GM21825 (cell line): ENCODE results near the gene ZNF705A.
A peak's percentile ranks its signal among the peaks of the same experiment; 100 is the strongest.
"Not testable (repeated sequence)": the region's sequence is repeated elsewhere in the genome, so short reads cannot be mapped to it uniquely, and the experiment has no call there.

ENCODE experiments used
- ATAC-seq: cut with Tn5 transposase; IDR thresholded peaks from one replicate; pipeline ENCODE4 v1.9.1; 2021; ENCODE audit warnings: mild to moderate bottlenecking, moderate library complexity; ENCODE audit not compliant: unreplicated experiment

The ZNF705A gene

DNA sequence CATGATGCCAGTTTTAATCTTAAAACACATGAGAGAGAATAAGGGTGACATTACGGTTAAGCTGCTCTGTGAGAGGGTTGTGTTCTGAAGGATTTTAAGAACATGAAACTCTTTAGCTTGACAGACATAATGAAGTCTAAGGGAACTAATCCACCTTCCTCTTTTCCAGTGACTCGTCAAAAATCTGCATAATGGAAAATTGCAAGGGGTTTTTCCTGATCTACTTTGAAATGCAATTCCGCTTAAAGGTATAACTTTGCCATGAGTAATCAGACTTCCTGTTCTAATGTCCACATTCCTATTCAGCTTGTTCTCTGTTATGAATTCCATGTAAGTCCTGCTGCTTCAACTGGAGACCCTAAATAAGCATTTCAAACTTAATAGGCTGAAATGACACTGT is at the start of gene ZNF705A:
Gene ZNF705A, plus strand, starts transcription at position 171 of the 400 bp plus-strand sequence. CDS start 15,611 bp downstream, outside the sequence.
- ATAC-seq: no peak

DNA sequence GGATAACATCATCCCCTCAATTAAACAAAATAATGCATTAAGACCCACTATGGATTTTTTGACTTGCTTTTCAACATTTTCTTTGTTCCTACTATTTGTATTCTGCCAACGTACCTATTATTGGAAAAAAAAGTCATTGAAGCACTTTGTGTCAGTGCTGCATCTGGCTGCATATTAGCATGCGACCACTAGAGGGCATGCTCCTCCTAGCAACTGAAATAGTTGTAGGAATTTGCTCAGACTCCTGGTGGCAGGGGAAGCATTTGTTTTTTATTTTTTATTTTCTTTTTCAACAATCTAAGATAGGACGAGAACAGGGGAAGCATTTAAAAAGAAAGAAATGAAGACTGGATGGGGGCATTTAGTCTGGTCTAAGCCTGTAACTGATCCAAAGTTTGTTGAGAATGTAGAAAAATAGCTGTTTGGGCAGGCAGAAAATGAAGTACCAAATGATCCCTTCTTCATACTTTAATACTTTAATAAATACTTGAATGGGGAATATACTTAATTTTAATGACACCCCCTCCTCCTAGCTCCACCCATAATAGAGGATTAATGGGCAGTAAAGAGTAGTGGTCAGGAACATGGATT is 47.9 kb upstream of the ZNF705A start:
- ATAC-seq: no peak

DNA sequence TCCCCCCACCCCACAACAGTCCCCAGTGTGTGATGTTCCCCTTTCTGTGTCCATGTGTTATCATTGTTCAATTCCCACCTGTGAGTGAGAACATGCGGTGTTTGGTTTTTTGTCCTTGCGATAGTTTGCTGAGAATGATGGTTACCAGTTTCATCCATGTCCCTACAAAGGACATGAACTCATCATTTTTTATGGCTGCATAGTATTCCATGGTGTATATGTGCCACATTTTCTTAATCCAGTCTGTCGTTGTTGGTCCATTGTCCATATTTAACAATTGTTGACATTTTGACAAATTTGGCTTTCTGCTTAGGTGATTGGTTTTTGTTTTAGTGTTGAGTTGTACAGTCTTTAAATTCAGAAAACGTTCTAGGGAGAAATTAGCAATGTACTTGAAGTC is 43.7 kb upstream of the ZNF705A start:
- not testable (repeated sequence) for ATAC-seq

- no peak for ATAC-seq
Measured at GRCh38 chr12:8120072-8120713, 36.6 kb upstream of the ZNF705A start.

DNA sequence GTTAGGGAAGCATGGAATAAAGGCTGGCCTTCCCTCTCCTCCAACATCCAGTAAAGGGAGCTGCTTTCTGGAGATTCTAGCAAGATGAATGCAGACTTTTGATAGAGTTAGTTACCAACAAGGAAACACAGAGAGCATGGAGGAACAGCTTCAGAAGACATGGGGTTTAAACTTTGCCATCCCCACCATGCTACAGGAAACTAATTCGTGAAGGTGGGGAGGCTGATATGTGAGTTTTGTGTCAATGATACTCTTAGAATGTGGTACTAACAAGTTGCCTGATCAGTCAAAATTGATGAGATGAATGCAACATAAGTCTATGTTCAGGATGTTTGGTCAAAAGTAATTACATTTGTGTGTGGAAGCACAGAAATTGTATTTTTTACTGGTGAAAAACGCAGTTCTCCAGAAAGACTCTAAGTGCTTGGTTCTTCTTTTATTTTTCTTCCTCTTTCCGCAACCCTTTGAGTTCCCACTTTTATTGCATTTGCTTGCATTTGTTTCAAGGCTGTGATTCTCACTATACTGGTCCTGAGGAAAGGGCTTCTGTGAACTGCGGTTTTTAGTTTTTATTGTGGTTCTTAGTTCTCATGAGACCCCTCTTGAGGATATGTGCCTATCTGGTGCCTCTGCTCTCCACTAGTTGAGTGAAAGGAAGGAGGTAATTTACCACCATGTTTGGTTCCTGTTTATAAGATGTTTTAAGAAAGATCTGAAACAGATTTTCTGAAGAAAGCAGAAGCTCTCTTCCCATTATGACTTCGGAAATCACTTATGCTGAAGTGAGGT is 33.5 kb upstream of the ZNF705A start, which contains the start of gene CLEC4A:
Gene CLEC4A, plus strand, starts transcription at position 494 of the 789 bp plus-strand sequence. Its CDS starts 262 bp downstream, at position 756.
- ATAC-seq: no peak

DNA sequence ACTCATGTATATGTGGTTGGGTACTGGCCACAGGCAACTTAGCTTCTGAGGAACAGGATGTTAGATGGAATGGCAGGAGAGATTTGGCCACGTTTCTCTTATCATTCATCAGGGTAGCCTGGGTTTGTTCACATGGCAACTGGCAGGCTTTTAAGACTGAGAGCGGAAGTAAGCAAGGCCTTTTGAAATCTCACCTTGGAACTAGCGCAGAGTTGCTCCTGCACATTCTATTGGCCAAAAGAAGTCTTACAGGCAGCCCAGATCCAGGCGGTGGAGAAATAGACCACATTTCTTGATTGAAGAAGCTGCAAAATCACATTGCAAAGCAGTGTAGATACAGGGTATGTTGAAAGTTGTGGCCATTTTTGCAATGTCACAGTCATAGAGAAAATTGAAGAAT is 29.7 kb upstream of the ZNF705A start:
- ATAC-seq: no peak

GRCh38 chr12:8133636-8134397 is 23.0 kb upstream of the ZNF705A start:
- not testable (repeated sequence) for ATAC-seq

- not testable (repeated sequence) for ATAC-seq
Measured at GRCh38 chr12:8134398-8134930, 22.4 kb upstream of the ZNF705A start.

DNA sequence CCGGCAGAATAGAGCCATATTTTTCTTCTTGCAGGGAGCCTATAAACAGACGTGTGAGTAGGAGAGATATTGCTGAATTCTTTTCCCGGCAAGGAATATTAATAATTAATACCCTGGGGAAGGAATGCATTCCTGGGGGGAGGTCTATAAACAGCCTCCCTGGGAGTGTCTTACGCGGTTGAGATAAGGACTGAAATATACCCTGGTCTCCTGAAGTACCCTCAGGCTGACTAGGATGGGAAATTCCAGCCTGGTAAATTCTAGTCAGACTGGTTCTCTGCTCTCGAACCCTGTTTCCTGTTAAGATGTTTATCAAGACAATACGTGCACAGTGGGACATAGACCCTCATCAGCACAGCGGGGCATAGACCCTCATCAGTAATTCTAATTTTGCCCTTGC is 15.2 kb upstream of the ZNF705A start:
- not testable (repeated sequence) for ATAC-seq

DNA sequence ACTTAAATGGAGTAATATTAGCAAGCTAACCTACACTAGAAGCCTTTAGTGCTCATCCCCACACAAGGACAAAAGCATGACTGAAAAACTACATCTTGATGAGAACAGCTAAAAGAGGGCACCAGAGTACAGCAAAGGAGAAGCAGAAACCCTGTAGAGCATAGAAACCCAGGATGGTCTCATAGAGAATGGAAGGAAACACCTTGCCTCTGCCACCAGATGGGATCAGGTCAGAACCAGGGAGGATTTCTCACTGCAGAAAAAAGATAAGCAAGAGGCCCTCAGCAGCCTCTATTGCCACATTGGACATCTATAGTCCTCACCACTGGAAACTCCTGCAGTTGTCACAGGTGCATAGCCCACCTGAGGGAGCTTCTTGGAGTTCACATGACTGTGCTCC is 13.6 kb upstream of the ZNF705A start:
- no peak for ATAC-seq

DNA sequence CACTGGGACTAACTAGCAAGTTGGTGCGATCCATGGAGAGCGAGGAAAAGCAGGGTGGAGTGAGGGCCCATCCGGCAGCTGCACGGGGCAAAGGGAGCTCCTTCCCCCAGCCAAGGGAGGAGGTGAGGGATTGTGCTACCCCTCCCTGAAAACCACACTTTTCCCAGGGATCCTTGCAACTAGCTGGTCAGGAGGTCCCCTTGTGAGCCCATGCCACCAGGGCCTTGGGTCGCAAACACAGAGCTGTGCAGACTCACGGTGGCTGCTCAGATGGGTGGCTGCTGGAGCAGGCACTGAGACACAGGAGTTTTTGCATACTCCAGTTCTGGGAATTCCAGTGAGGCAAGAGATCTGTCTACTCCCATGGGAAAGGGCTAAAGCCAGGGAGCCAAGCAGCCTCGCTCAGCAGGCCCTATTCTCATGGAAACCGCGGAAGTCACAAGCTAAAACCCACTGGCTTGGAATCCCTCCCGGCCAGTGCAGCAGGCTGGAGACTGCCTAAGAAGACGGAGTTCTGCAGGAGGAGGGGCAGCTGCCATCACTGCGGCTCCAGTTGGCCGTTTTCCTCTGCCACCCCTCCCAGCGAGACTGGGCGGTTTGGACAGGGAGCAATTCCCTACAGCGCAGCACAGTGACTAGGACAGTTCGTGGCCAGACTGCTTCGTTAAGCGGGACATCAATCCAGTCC is 10.9 kb upstream of the ZNF705A start:
- ATAC-seq: no peak

- ATAC-seq: no peak
Measured at GRCh38 chr12:8146442-8146771, 10.4 kb upstream of the ZNF705A start.

- ATAC-seq: no peak
Measured at GRCh38 chr12:8154526-8154925, 2.3 kb upstream of the ZNF705A start.

DNA sequence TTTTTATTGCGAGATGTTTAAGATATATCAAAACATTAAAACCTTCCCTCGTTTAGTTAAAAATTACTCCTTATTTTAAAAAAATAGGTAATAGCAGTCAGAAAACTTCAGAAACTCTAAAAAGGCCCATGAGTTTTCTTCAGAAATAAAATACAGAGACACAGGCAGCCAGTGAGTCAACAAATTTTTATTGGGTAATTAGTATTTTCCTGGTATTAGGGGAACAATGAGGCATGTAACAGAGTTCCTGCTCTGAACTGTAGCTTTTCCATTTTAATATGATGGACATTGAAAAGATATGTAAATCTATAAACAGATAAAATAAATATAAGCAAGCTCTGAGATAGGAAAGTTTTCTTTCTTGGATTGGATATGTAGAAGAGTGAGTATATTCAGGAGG is 399 bp upstream of the ZNF705A start:
- ATAC-seq: no peak

GRCh38 chr12:8157484-8158198 is 826 bp downstream of the ZNF705A start:
- no peak for ATAC-seq

GRCh38 chr12:8172911-8173310 is 16.1 kb downstream of the ZNF705A start:
- ATAC-seq: not testable (repeated sequence)

- ATAC-seq: peak; percentile 61
Measured at GRCh38 chr12:8179989-8180585, 23.3 kb downstream of the ZNF705A start.

DNA sequence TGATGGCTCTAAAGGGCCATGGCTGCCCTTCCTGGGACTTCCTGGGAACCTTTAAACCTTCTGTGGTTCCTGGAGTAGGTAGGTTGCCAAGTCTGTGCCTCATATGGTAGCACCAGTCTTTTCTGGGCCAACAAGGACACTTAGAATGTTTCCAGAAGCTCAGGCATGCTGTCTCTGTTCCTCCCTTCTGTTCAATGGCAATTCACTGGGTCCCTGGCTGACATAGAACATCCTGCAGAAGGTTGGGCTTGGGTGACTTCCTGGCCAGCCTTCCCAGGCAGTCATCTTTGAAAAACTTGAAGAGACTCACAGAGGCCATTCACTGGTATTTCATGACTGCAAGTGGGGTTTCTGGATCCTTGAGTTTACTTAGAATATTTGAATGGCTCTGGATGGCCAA is 24.5 kb downstream of the ZNF705A start:
- not testable (repeated sequence) for ATAC-seq

DNA sequence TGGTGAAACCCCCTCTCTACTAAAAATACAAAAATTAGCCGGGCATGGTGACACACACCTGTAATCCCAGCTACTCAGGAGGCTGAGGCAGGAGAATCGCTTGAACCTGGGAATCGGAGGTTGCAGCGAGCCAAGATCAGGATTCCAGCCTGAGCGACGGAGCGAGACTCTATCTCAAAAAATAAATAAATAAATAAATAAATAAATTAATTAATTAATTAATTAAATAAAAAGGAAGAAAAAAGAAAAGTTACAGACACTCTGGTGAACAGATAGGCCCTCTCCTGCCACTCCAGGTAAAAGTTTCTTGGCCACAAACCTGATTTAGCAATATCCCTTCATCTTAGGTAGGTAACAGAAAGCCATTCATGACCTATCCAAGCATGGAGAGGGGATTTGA is 26.1 kb downstream of the ZNF705A start:
- ATAC-seq: not testable (repeated sequence)
